Suprapubic skin (tissue), 4 donors: ENCODE data around the gene RAB35.

Experiments used
- EP300 ChIP-seq: sonication (generic); formaldehyde crosslinking; IDR thresholded peaks from one replicate; pipeline ENCODE4 v1.6.1; 2017; ENCODE audit warnings: antibody characterized with exemption
- POLR2A ChIP-seq, 2 donors: fragments of 450-650 bp; IDR thresholded peaks; one replicate each; pipeline ENCODE4 v1.6.1; 2017; ENCODE audit warnings: antibody characterized with exemption in 2 of 2, mild to moderate bottlenecking in 2 of 2, moderate library complexity in 2 of 2
- POLR2AphosphoS5 ChIP-seq, 3 donors: sonication (generic); formaldehyde crosslinking; IDR thresholded peaks; one replicate each; pipeline ENCODE4 v1.6.1; 2017; ENCODE audit warnings: antibody characterized with exemption in 3 of 3
- TF ChIP-seq, protein P1 (sequence below), 2 donors: fragments of 200-600 bp in 1 of 2; fragments of 450-650 bp in 1 of 2; sonication (generic) in 1 of 2; IDR thresholded peaks; one replicate each; pipeline ENCODE4 v1.5.1; 2016 to 2019; ENCODE audit warnings: antibody characterized with exemption in 2 of 2, mild to moderate bottlenecking in 1 of 2, moderate library complexity in 1 of 2

DNA sequence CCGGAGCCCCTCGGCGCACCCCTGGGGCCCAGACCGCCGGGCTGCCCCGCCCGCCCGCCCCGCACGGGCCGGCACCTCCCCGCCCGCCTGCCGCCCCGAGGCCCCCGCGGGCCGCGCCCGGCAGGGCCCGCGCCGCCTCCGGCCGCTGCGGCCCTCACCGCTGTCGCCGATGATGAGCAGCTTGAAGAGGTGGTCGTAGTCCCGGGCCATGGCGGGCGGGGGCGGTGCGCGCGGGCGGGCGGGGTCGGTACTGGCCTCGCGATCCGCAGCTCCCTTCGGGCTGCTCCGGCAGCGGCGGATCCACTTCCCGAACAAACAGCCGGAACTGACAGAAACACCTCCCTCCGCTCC, at the start of gene RAB35:
- TF ChIP-seq, protein P1, sequence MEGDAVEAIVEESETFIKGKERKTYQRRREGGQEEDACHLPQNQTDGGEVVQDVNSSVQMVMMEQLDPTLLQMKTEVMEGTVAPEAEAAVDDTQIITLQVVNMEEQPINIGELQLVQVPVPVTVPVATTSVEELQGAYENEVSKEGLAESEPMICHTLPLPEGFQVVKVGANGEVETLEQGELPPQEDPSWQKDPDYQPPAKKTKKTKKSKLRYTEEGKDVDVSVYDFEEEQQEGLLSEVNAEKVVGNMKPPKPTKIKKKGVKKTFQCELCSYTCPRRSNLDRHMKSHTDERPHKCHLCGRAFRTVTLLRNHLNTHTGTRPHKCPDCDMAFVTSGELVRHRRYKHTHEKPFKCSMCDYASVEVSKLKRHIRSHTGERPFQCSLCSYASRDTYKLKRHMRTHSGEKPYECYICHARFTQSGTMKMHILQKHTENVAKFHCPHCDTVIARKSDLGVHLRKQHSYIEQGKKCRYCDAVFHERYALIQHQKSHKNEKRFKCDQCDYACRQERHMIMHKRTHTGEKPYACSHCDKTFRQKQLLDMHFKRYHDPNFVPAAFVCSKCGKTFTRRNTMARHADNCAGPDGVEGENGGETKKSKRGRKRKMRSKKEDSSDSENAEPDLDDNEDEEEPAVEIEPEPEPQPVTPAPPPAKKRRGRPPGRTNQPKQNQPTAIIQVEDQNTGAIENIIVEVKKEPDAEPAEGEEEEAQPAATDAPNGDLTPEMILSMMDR (IDR thresholded peaks at IDR 0.05): no peak
- TF ChIP-seq POLR2AphosphoS5 (IDR thresholded peaks at IDR 0.05): no peak
- no peak for TF ChIP-seq POLR2A (IDR thresholded peaks at IDR 0.05)
- TF ChIP-seq EP300: no peak
